K562 (cell line): ENCODE measurements around the gene SYT7. TPM values are rescaled to one million over a fixed set of nuclear protein-coding genes. Genes with fewer than 3 reads are reported as not detected.

Experiments used
- E2F4 ChIP-seq: sonication (generic); formaldehyde crosslinking; IDR thresholded peaks from 2 replicates; pipeline ENCODE4 v1.8.0; 2022; ENCODE audit warnings: mild to moderate bottlenecking, low read depth, missing genetic modification reagents
- ERF ChIP-seq: fragments of 450-650 bp; formaldehyde crosslinking; IDR thresholded peaks from 2 replicates; pipeline ENCODE4 v1.4.0; 2020; ENCODE audit warnings: mild to moderate bottlenecking, mixed read lengths
- GATA2 ChIP-seq: sonication (generic); formaldehyde crosslinking; IDR thresholded peaks from 2 replicates; pipeline ENCODE4 v1.4.0; 2020; ENCODE audit warnings: mild to moderate bottlenecking, missing genetic modification reagents
- ILF3 ChIP-seq: fragments of 450-650 bp; IDR thresholded peaks from 2 replicates; pipeline ENCODE4 v1.6.1; 2018; ENCODE audit warnings: antibody characterized with exemption, mild to moderate bottlenecking, moderate library complexity, borderline replicate concordance
- LCOR ChIP-seq: sonication (generic); formaldehyde crosslinking; IDR thresholded peaks from 2 replicates; pipeline ENCODE4 v1.8.0; 2022; ENCODE audit warnings: mild to moderate bottlenecking, missing genetic modification reagents
- PYGO2 ChIP-seq: fragments of 450-650 bp; IDR thresholded peaks from 2 replicates; pipeline ENCODE4 v1.6.1; 2016; ENCODE audit warnings: mild to moderate bottlenecking, missing genetic modification characterization, moderate library complexity, missing compliant biosample characterization
- SNAPC5 ChIP-seq: fragments of 250-450 bp; sonication (Bioruptor Pico); IDR thresholded peaks from 2 replicates; pipeline ENCODE4 v1.8.0; 2021; ENCODE audit warnings: moderate library complexity, mild to moderate bottlenecking, inconsistent platforms
- TRIM25 ChIP-seq: fragments of 450-650 bp; IDR thresholded peaks from 2 replicates; pipeline ENCODE4 v1.7.0; 2016; ENCODE audit warnings: borderline replicate concordance
- YBX1 ChIP-seq: fragments of 450-650 bp; IDR thresholded peaks from 2 replicates; pipeline ENCODE4 v1.7.1; 2016; ENCODE audit warnings: mild to moderate bottlenecking
- ZBTB12 ChIP-seq: fragments of 250-450 bp; sonication (Bioruptor Pico); IDR thresholded peaks from 2 replicates; pipeline ENCODE4 v1.4.0; 2020
- ZNF232 ChIP-seq: sonication (generic); formaldehyde crosslinking; IDR thresholded peaks from 2 replicates; pipeline ENCODE4 v1.8.0; 2022; ENCODE audit warnings: mild to moderate bottlenecking, missing genetic modification reagents
- ZNF274 ChIP-seq: IDR thresholded peaks from 2 replicates; pipeline ENCODE4 v1.6.1; 2011; ENCODE audit warnings: low read depth, mild to moderate bottlenecking, low read length, moderate library complexity, borderline replicate concordance
- ZNF280B ChIP-seq: fragments of 250-450 bp; sonication (Bioruptor Pico); IDR thresholded peaks from 2 replicates; pipeline ENCODE4 v1.5.1; 2021; ENCODE audit warnings: mild to moderate bottlenecking
- ZNF785 ChIP-seq: fragments of 250-450 bp; sonication (Bioruptor Pico); IDR thresholded peaks from 2 replicates; pipeline ENCODE4 v1.4.0; 2020; ENCODE audit warnings: mild to moderate bottlenecking
- ZNF830 ChIP-seq: fragments of 250-450 bp; sonication (Bioruptor Pico); IDR thresholded peaks from 2 replicates; pipeline ENCODE4 v1.5.0; 2021; ENCODE audit warnings: mild to moderate bottlenecking
- polyA plus RNA-seq, 8 experiments: library from polyadenylated mRNA; depleted of rRNA in 4 of 8; stranded (reverse) in 5 of 8; unstranded in 3 of 8; fragments of >200 nt; fragmentation: Nextera tagmentation in 2 of 8; fragmentation: Illumina TruSeq in 1 of 8; extraction: Ambion mirVana in 2 of 8; extraction: Trizol in 1 of 8; gene quantifications; 2 replicates each; pipeline versions ENCODE4 v1.2.1 to v1.2.3, GENCODE V29; 2011 to 2014; ENCODE audit warnings: inconsistent platforms in 1 of 8, missing spikeins in 1 of 8
- total RNA-seq, 7 experiments: library from RNA; depleted of rRNA in 6 of 7; stranded (reverse); fragments of >200 nt in 6 of 7; fragmentation: Illumina TruSeq in 2 of 7; extraction: Trizol in 2 of 7; gene quantifications; 2 replicates each; pipeline versions ENCODE4 v1.2.1 to v1.2.3, GENCODE V29; 2011 to 2021; ENCODE audit warnings: low replicate concordance in 1 of 7
- TF ChIP-seq, protein P1 (sequence below), 2 experiments: IDR thresholded peaks; 2 replicates each; pipeline ENCODE4 v1.6.1; 2012; ENCODE audit warnings: improper control_type of control experiment in 2 of 2, low read depth in 2 of 2, low read length in 2 of 2, borderline replicate concordance in 1 of 2
- TF ChIP-seq, protein P2 (sequence below): fragments of 450-650 bp; formaldehyde crosslinking; IDR thresholded peaks from 2 replicates; pipeline ENCODE4 v1.4.0; 2020; ENCODE audit warnings: mild to moderate bottlenecking, mixed read lengths

The SYT7 gene
- total and polyA plus RNA-seq, 9 of the 15 experiments (the other 6 are each of a cell fraction or from before 2014, with no cell fraction given) = 0.01 to 0.51 (median 0.16) TPM; not detected in 1

DNA sequence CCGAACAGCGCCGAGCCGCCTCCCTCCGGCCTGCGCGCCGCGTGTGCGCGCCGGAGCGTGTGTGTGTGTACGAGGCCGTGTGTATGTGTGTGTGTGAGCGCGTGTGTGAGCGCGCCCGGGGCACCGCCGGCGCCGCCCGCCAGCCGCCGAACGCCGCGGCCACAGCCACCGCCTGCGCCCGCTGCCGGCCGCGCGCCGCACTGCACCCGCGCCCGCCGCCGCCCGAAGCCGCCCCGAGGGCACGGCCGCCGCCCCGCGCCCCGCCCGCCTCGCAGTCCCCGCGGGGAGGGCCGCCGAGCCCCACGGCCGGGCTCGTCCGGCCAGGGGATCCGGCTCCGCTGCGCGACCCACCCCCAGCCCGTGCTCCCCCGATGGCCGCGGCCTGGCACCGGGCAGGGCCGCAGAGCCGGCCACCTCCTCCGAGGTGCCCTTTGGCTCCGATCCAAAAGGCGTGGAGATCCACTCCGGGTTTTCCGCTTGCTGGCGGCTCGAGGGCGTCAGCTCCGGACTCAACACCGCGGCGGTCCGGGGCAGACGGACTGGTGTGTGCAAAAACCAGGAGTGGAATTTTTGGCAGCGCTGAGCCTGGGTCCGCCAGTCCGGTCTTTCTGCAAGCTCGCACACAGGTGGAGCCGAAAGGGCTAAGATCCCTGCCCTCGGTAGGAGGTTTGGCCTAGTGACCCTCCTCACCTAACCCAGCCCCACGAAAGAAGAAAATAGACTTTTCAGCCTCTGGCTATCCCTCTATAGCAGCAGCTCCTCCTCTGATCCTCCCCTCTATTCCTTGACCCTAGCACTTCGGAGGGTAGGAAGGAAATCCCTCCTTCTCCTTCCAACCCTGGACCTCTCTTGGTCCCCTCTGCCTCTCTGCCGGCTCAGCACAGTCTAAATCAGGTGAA lies at the start of gene SYT7 (continued):
- TF ChIP-seq TRIM25 (no peak), ZNF274 (no peak), YBX1 (no peak), E2F4 (CRISPR knock-in tag) (no peak), ZNF785 (CRISPR knock-in tag) (no peak), ERF (peak; percentile 80), ILF3 (no peak), LCOR (CRISPR knock-in tag) (peak; percentile 50; the same call in 1 of the 2 replicates), ZNF830 (CRISPR knock-in tag) (no peak), ZNF232 (CRISPR knock-in tag) (no peak), PYGO2 (tag) (no peak), ZNF280B (CRISPR knock-in tag) (no peak), GATA2 (no peak), SNAPC5 (CRISPR knock-in tag) (no peak), ZBTB12 (no peak)
- TF ChIP-seq, protein P1, sequence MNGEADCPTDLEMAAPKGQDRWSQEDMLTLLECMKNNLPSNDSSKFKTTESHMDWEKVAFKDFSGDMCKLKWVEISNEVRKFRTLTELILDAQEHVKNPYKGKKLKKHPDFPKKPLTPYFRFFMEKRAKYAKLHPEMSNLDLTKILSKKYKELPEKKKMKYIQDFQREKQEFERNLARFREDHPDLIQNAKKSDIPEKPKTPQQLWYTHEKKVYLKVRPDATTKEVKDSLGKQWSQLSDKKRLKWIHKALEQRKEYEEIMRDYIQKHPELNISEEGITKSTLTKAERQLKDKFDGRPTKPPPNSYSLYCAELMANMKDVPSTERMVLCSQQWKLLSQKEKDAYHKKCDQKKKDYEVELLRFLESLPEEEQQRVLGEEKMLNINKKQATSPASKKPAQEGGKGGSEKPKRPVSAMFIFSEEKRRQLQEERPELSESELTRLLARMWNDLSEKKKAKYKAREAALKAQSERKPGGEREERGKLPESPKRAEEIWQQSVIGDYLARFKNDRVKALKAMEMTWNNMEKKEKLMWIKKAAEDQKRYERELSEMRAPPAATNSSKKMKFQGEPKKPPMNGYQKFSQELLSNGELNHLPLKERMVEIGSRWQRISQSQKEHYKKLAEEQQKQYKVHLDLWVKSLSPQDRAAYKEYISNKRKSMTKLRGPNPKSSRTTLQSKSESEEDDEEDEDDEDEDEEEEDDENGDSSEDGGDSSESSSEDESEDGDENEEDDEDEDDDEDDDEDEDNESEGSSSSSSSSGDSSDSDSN (IDR thresholded peaks at IDR 0.05; ENCODE audit: borderline replicate concordance in 1 of 2, low read depth in 2 of 2, low read length in 2 of 2) = peak; percentile 99
- TF ChIP-seq, protein P2, sequence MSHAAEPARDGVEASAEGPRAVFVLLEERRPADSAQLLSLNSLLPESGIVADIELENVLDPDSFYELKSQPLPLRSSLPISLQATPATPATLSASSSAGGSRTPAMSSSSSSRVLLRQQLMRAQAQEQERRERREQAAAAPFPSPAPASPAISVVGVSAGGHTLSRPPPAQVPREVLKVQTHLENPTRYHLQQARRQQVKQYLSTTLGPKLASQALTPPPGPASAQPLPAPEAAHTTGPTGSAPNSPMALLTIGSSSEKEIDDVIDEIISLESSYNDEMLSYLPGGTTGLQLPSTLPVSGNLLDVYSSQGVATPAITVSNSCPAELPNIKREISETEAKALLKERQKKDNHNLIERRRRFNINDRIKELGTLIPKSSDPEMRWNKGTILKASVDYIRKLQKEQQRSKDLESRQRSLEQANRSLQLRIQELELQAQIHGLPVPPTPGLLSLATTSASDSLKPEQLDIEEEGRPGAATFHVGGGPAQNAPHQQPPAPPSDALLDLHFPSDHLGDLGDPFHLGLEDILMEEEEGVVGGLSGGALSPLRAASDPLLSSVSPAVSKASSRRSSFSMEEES (CRISPR knock-in tag) = no peak
